ENCODE measurements around the gene PPFIBP2.

Gene PPFIBP2

DNA sequence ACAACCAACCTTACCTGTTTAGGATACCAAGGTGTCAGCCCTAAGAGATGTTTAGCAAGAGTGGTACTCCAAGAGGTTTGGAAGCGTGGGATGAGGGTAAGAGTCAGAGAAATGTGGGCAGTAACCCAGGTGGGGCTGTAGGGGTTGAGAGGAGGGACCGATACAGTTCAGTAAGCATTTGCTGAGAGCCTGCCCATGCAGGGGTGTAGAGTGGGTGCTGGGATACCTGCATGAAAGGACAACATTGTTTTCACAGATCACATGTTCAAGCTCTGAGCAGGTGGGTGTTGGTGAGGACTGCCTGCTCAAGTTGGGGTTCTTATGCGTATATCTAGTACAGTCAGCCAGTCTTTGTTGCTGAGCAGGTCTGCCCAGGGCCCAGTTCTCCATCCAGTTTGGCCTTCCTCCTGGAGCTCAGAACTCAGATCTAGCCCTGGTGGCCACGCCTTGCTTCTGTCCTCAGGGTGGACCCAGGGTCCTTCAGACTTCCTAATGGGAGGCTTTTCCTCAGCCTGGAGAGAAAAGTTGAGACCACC lies 14.8 kb downstream of the PPFIBP2 start:
- no peak for DNase-seq

- no peak for DNase-seq
Measured at GRCh38 chr11:7530013-7530640, 16.3 kb downstream of the PPFIBP2 start.

DNA sequence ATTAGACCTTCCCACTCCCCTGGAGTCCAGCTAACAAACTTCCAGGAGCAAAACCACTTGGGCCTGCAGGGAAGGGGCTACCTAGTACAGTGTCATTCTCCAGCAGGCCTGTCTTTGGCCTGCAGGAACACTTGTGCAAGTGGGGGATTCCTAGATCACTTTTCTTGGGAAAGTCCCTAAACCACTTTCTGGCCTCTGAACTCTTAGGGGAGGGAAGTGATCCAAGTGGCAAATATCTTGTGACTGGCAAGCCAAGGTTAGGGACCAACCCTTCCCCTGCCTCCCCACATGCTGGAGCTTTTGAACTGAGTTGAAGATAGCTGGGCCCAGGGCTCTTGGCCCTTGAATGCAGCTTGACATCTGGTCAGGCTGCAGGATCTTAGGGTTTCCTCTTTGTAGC lies 17.2 kb downstream of the PPFIBP2 start:
- DNase-seq = no peak

- DNase-seq = no peak
Measured at GRCh38 chr11:7532405-7533145, 18.8 kb downstream of the PPFIBP2 start.

DNA sequence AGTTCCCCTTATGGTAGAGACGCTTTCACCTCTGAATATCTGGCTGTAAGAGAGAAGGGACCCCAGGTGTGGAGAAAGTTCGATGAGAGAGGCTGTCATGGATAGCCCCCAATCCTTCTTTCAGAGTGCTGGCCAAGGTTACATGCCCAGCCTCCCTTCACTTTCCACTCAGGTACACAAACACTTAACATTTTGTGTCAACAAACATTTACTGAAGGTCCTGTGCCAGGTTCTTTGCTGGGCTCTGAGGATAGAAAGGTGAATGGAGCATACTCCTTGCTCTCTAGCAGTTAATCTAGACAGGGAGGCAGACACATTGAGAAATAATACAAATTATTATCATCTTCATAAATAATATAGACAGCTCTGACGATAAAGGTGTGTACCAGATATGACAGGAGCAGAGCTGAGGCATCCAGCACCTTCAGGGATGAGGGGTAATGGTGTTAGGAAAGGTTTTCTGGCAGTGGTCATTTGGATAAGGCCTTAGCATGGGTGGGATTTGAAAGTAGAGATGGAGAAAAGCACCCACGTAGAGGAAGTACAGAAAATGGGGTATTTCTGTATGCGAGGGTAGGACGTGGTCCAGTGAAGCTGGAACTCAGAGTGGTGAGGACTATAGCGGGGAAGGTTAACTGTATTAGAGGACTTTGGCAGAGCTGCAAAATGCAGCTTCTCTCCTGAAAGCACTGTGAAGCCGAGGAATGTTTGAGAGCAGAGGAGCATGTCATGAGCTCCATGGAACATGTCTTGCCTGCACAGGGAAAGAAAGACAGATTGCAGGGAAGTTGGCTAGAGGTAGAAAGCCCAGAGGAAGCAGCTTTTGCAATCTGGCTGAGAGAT lies 19.6 kb downstream of the PPFIBP2 start:
- no peak for DNase-seq

GRCh38 chr11:7534042-7534378 lies 20.2 kb downstream of the PPFIBP2 start:
- DNase-seq = no peak

GRCh38 chr11:7536100-7536499 lies 22.3 kb downstream of the PPFIBP2 start:
- no peak for DNase-seq

DNA sequence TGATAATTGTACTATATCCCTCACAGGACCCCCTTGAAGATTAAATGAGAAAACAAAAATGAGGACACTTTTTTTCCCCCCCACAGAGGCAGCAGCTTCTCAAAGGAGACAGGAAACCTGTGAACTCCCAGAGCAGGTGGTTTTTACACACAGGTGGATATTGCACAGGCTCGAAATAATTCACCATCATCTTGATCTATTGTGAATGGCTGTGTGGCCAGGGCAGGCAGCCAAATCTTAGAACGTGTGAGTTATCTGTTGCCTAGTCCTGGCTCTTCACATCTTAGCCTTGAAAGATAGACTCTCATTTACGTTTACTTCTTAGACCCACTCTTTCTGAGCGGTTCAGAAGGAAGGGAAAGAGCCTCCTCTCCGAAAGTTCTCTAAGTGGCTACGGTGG lies 23.5 kb downstream of the PPFIBP2 start:
- DNase-seq = no peak

GRCh38 chr11:7538031-7538430 lies 24.2 kb downstream of the PPFIBP2 start:
- no peak for DNase-seq

GRCh38 chr11:7538466-7539454 lies 25.0 kb downstream of the PPFIBP2 start:
- no peak for DNase-seq

GRCh38 chr11:7540830-7541555 lies 27.2 kb downstream of the PPFIBP2 start:
- DNase-seq = no peak

- no peak for DNase-seq
Measured at GRCh38 chr11:7543302-7543701, 29.5 kb downstream of the PPFIBP2 start.

GRCh38 chr11:7544021-7544420 lies 30.2 kb downstream of the PPFIBP2 start:
- DNase-seq = no peak

GRCh38 chr11:7545611-7546010 lies 31.8 kb downstream of the PPFIBP2 start:
- DNase-seq = no peak

DNA sequence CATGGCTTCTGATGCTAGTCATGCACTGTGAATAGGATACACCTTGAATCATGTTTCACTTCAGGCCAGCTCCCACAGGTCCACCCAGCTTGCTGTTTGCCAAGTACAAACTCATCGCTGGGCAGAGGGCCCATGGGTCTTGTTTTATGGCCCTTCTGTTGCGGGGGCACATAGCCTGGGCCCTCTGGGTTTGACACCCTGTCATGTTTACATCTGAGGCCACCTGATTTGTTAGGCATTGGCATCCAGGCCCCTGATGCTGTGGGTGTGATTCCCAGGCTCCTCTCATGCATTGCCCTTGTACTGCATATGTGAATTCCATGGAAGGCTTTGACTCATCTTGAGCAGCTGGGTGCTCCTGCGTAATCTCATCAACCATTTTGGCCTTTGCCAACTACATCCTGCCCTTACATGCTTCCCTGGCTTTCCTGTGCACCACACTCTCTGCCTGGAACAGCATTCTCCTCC lies 32.6 kb downstream of the PPFIBP2 start:
- no peak for DNase-seq

DNA sequence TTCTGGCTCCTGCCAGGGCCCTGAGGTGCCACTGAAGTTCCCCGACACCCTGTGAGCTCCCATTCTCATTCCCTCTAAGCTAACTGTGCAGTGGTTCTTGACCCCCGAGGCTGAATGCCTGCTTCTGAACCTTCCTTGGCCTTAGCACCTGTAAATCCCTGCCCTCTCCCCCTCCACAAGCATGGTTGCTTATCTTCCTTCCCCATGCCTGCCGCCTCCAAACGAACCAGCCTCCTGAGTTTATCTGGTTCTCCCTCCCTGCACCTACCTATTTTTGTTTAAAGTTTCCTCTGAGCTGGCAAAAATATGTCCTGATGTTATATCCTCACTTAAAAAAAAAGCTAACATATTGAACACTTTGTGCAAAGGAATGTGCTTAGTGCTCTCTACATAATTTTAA lies 33.9 kb downstream of the PPFIBP2 start:
- no peak for DNase-seq

- no peak for DNase-seq
Measured at GRCh38 chr11:7548659-7549274, 35.0 kb downstream of the PPFIBP2 start.

- no peak for DNase-seq
Measured at GRCh38 chr11:7549681-7550080, 35.9 kb downstream of the PPFIBP2 start.

DNA sequence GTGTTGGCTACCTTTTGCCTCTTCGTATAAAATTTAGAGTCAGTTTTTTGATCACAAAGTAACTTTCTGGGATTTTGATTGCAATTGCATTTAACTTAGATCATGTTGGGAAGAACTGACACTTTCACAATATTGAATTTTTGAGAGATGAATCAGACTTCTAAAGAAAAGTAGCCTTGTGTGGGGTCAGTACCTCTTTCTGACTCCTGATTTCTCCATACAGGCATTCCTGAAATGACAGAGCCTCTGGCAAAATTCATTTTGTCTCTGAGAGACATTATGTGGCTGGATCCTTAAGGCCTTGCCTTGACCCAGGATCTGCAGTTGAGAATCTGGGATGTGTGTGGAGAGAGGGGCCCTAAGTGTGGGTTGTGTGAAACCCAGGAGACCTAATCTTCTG lies 37.8 kb downstream of the PPFIBP2 start:
- no peak for DNase-seq

GRCh38 chr11:7552666-7553065 lies 38.9 kb downstream of the PPFIBP2 start:
- DNase-seq = no peak

GRCh38 chr11:7555052-7555699 lies 41.4 kb downstream of the PPFIBP2 start:
- DNase-seq = no peak
